Coronary artery (tissue), 2 donors: ENCODE data around the gene G6PC1.
"Not testable (repeated sequence)": the region's sequence is repeated elsewhere in the genome, so short reads cannot be mapped to it uniquely, and the experiment has no call there.

Experiments used
- DNase-seq: peaks from one replicate; pipeline ENCODE4 v3.0.0-alpha.2; 2017; ENCODE audit warnings: low spot score
- H3K27ac ChIP-seq, 2 donors: fragments of 200-600 bp; sonication (generic); one replicate each; pipeline ENCODE4 v1.5.1; 2016 to 2019
- H3K4me3 ChIP-seq: fragments of 200-600 bp; sonication (generic); 2 replicates; pipeline ENCODE4 v1.5.1; 2016; ENCODE audit warnings: mild to moderate bottlenecking, moderate library complexity
- CTCF ChIP-seq: fragments of 200-600 bp; sonication (generic); IDR thresholded peaks from one replicate; pipeline ENCODE4 v1.5.1; 2019; ENCODE audit warnings: antibody characterized with exemption

Gene G6PC1

GRCh38 chr17:42853968-42854790, 46.4 kb upstream of the G6PC1 start:
- DNase-seq, result no peak
- TF ChIP-seq CTCF, result no peak
- peak overlapping the region; percentile 92 to 96 for H3K27ac ChIP-seq
- H3K4me3 ChIP-seq, result peak overlapping the region; percentile 72

- DNase-seq, result no peak
- H3K27ac ChIP-seq, result peak overlapping the region; percentile 64 to 92
- peak overlapping the region; percentile 72 for H3K4me3 ChIP-seq
- TF ChIP-seq CTCF, result no peak
Measured at GRCh38 chr17:42855048-42855596, 45.5 kb upstream of the G6PC1 start.

GRCh38 chr17:42856093-42856492, 44.5 kb upstream of the G6PC1 start:
- Histone ChIP-seq H3K4me3 (peak overlapping the region; percentile 72), H3K27ac (peak overlapping the region; percentile 64 to 92)
- DNase-seq, result not testable (repeated sequence)

GRCh38 chr17:42856516-42856915, 44.1 kb upstream of the G6PC1 start:
- not testable (repeated sequence) for DNase-seq
- Histone ChIP-seq H3K27ac (peak overlapping the region; percentile 64 to 92), H3K4me3 (peak overlapping the region; percentile 39)

- no peak for DNase-seq
- H3K27ac ChIP-seq, result peak overlapping the region; percentile 64 to 92
- no peak for TF ChIP-seq CTCF
- H3K4me3 ChIP-seq, result no peak overlapping the region
Measured at GRCh38 chr17:42857389-42857788, 43.2 kb upstream of the G6PC1 start.

- DNase-seq, result no peak
- no peak for TF ChIP-seq CTCF
- Histone ChIP-seq H3K4me3 (no peak overlapping the region), H3K27ac (peak overlapping the region in 1 of 2 donors; percentile 89)
Measured at GRCh38 chr17:42865638-42866094, 34.9 kb upstream of the G6PC1 start.

- H3K4me3 ChIP-seq, result no peak overlapping the region
- H3K27ac ChIP-seq, result no peak overlapping the region
- no peak for DNase-seq
- TF ChIP-seq CTCF, result no peak
Measured at GRCh38 chr17:42866216-42866615, 34.4 kb upstream of the G6PC1 start.
